GM18505 (cell line): Measurements from ENCODE around the gene ZBTB20.

Source experiments
- ATAC-seq: cut with Tn5 transposase; IDR thresholded peaks from one replicate; pipeline ENCODE4 v1.9.1; 2021; ENCODE audit not compliant: unreplicated experiment
- POLR2A ChIP-seq: IDR thresholded peaks from 4 replicates; pipeline ENCODE4 v1.6.1; 2011; ENCODE audit warnings: borderline replicate concordance; ENCODE audit not compliant: insufficient read depth, insufficient read length; ENCODE audit errors: extremely low read depth

ZBTB20 gene

DNA sequence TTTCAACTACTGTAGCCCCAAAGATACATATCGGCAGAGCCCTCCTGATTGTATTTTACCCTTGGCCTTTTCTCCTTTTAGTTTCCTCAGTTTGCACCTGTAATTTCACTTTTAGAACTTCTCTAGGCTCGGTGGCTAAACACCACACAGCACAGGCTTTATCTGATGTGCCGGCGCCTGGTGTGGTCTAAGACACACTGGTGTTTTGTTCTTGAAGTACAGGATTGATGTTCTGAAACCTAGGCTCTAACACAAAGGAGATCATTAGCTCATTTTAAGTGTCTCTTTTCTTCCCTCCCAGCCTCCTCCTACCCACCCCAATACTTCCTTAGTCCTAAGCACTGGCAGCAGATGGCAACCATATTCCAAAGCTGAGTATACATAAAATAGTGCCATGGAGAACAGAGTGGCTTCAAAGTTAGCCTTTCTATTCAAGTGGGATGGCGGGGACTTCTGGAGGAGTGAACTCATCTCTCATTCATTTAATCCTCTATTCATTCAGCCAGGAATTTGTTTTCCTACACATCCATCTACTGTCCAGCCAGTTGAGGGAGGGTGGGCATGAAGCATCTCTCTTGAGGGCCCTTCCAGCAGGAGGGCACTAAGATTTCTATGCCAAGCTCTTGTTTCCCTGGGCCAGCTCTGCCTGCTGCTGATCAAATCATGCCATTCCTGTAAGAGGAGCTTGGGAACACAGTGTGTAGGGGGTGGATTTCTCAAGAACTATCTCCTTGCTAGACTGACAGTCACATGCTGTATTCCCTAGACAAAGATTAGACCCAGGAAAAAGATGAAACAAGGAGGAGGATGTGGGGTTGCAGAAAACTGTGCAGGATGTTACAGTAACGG, 782.1 kb downstream of the ZBTB20 start:
- no peak for ATAC-seq
- TF ChIP-seq POLR2A: no peak

DNA sequence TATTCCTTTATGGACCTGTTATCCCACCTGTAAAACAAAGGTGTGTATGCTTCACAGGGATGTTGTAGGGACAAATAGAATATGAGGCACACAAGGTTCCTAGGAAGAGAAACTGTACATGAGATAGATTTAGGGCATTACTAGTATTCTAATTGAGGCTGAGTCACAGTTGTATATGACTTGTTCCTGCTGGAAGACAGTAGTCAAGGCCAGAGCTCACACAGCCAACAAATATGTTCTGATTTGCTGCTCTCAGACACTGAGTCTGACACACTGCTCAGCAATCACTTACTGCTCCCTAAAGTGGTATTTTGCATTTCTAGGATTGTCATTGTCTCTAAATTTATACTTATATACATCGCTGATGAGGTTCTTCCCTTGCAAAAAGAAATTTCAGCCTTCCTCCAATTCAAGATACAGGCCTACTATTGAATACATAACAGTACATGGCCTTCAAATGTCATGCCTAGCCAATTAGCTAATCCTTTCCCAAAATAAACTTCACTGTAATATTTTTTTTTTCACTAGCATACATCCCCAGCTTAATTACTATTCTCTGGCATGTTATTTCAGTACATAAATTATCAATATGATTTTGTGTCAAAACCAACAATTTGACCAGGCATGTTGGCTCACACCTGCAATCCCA, 783.4 kb downstream of the ZBTB20 start:
- TF ChIP-seq POLR2A: no peak
- no peak for ATAC-seq

DNA sequence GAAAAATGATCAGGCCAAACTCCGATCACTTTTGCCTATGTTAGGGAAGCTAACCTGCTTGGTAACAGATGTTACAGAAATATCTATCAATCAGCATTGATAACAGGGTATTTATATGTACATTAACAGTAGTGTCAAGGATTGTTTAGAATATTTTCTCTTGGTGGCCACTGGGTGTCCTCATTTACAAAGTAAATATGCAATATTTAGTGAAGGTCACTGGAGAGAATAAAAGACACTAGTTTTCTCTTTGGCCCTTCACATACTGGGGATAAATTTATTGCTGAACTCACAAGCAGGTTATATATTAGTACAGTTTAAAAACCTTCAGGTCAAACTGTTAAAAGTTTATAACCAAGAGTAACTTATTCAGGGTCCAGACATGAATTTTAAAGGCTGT, 784.3 kb downstream of the ZBTB20 start:
- no peak for ATAC-seq
- TF ChIP-seq POLR2A: no peak

DNA sequence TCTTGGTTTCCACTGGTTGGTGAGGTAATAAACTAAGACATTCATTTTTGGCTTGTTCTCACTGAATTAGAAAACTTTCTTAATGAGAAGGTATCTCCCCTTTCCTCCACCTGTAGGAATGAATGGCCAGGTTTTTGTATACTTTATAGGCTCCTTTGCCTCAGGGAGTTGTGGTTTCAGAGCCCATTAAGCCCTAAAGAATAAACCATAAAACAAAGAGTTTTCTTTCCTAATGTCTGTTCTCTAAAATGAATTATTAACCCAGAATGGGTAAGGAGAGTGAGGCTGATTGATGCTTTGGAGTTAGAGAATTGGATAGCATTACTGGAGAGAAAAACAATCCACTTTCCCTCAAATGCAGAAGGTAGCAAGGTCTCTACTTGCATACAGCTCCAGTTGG, 785.7 kb downstream of the ZBTB20 start:
- TF ChIP-seq POLR2A: no peak
- no peak for ATAC-seq

DNA sequence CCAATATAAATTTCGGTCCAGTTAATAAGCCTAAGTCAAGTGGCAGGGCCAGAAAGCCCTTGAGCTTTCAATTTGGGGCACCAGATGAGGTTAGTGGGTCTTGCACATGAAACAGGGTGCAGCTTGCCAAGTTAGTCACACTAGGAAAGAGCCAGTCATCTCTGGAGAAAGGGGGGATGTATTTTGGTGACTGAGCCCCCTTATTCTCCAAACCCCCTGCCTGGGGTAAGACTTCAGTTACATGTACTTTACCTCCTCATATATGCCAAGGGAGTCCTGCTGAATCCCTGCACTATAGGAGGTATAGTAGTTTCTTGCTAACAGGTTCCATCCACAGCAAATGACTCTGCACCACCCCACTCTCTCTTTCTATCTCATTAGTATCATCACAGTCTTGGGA, 790.6 kb downstream of the ZBTB20 start:
- TF ChIP-seq POLR2A: no peak
- no peak for ATAC-seq

DNA sequence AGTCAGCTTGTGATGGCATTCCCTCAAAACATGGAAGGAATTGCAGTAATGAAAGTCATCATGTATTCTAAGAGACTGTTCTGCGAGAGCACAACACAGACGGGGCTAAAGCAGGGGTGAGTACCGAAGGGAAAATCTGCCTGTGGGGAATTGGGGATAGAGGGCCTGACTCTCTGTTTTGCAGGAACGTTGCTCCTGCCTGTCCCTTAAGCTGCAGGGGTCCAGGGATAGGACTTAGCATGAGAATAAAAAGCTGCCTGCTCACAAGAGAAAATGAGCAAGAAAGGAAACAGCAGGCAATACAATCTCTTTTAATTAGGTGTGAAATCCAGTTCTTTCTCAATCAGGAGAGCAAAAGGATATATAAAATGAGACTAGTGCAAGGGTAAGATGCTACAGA, 791.0 kb downstream of the ZBTB20 start:
- TF ChIP-seq POLR2A: no peak
- no peak for ATAC-seq

DNA sequence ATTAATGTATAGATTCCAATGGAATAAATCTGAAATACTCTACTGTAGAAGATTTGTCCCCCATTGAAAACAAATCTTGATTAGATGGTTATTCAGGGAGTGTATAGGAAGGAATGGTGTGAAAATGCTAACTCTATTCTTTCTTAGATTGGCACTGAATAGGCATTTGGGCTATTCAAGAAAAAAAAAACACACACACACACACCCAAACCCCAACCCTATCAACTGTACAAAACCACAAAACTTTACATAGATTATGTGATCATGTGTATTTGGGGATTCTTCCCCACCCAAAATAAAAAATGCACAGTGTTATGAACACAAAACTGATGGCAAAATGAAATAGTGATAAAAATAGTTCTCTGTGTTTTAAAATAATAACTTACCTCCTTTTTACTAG, 791.4 kb downstream of the ZBTB20 start:
- ATAC-seq: no peak
- TF ChIP-seq POLR2A: no peak

DNA sequence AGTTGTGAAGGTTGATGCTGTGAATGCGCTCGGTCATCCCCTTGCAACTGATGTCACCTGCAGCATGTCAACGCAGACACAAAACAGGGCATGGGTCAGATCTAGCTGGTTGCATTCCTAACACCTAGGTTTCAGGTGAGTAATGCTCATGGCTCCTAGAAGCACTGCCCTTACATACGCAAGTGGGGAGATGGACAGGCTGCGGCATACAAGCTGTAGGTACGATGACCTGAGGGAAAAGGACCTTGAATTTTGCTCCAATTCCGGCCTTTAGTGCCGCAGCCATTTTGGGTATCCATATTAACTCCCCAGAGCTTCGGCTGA, 795.3 kb downstream of the ZBTB20 start:
- no peak for ATAC-seq
- TF ChIP-seq POLR2A: no peak

DNA sequence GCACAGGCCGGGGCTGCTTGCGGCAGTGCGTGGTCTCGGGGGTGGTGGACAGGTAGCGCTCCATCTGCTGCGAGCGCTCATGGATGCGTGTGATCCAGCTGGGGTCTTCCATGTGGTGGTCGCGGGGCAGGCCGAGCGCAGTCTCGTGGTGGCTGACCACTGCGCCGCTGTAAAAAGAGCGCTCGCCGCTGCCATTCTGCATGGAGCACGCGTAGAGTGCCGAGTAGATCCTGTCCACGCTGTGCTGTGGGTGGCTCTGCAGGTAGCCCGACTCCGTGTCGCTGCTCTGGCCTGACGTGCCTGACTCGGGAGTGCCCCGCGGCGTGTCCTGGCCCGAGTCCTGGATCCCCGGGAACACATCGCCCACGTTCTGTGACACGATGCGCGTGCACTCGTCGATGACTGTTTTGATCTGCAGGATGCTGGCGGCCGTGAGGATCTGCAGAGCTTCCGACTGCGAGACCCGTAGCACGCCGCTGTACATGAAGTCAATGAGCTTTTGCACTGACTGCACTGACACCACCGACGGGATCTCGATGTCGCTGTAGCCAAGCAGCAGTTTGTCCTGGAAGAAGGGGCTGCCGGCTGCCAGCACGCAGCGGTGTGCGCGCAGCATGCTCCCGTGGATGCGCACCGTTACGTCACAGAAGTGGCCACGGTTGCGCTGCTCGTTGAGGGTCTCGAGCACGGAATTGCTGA, 795.8 kb downstream of the ZBTB20 start:
- no peak for ATAC-seq
- no peak for TF ChIP-seq POLR2A

DNA sequence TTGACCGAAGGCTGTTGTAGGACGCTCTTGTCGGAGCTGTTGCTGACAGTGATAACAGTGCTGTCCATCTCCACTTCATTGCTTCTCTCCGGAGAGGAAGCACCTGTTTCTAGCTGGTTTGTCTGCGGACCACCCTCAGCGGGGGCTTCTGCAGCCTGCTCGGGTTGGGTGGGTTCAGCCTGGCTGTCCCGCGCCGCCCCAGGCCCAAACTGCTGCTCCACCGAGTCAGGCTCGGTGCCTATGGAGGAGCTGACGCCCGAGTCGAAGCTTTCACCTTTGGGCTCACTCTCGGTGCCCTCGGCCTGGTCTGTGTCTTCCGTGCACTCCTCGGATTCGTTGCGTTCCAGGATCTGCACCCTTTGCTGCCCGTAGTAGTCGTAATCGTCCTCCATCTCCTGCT, 796.4 kb downstream of the ZBTB20 start:
- no peak for TF ChIP-seq POLR2A
- no peak for ATAC-seq

DNA sequence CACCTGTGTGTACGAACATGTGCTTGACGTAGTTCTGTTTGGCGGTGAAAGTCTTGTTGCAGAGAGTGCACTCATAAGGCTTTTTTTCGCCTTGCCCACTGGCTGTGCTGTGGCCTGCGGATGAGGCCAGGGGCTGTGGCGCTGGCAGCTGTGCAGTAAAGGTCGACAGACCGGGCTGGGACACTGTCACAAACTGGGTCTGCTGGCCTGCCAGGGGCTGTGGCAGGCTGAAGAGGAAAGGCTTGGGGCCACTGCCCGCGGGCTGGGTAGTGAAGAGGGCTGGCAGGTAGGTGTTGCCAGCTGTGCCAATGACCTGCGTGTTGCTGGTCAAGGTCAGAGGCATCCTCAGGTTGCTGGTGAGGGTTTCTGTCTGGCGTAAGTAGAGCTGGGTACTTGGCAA, 796.8 kb downstream of the ZBTB20 start:
- ATAC-seq: no peak
- no peak for TF ChIP-seq POLR2A

DNA sequence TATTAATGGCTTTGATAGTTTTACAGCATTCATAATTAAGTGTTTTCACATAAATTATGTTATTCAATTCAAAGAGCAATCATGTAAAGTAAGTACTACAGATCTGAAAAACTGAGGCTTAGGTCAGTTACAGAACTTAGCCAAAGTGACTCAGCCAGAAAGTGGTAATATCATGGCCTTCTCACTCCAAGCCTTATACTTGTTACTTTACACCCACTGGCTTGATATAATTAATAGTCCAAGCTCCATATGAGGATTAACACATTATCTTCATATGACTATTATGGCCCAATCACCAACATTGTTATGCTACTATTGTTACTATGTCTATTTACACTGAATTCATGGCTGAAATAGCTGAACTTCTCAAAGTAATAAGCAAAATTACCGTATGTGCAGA, 802.6 kb downstream of the ZBTB20 start:
- no peak for TF ChIP-seq POLR2A
- no peak for ATAC-seq

DNA sequence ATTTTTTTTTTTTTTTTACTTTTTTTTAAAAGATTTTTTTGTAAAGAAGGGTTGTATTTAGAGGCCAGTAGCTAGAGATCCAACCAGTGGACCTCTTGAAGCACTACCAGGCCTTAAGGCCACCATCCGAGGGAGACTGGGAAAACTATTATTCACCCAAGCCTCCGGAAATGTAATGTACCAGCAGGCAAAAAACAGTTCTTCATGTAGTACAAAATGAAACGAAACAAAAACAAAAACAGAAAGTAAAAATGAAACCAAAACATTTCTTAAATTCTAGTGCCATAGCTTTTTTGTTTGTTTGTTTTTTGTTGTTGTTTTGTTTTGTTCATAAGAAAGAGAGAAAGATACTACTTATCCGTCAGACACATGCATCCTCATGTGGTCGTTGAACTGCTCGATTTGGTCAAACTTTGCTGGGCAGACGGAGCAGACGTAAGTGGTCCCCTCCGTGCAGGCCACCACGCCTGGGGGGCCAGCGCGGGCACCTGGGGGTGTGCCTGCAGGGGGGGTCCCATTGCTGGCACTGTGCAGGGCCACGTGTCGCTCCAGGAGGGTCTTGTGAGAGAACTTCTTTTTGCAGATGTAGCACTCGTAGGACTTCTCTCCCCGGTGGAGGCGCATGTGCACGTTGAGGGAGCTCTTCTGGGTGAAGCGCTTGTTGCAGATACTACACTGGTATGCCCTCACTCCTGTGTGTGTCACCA, 808.3 kb downstream of the ZBTB20 start:
- ATAC-seq: no peak
- no peak for TF ChIP-seq POLR2A

DNA sequence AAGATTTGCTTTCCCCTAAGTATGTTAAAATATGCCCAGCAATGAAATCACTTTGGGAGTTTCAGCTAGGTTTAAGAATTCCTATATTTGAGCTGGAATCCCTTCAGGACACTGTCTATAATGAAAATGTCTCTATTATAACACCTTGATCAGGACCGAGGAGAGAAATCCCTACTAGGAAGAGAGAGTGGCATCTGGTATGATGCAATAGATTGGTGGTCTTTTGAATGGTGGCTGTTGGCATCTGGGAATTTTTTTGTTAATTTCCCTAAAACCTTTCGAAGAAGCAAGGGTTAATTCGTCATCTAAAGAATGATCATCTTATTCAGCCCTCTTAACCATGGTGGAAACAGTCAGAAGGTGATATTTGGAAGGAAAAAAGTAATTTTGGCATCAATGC, 810.2 kb downstream of the ZBTB20 start:
- no peak for ATAC-seq
- TF ChIP-seq POLR2A: no peak

DNA sequence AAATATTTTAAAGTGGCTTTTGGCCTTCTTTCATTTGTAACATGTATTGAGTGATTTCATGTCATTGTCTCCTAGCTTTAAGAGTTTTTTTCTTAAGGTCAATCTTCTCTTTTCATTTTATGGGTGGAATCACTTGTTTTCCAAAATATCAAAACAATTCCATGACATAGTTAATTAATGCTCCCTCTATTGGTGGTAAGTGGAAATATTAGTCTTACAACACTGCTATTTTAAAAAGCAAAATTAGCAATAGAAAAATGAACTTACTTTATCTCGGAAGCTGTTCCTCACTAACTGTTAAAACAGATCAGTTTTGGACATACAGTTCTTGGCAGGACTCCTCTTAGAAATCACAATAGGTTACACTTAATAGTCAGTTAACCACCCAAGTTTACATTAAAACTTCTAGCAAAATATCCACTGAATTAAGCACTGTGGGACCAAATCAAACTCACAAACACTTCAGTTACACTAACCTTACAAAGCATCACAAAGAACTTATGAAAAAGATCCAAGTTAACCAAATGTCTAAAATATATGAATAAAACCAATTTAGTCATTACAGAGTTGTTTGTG, 810.9 kb downstream of the ZBTB20 start:
- TF ChIP-seq POLR2A: no peak
- ATAC-seq: no peak
